ENCODE data around the gene RIT2.
"Not testable (repeated sequence)": the region's sequence is repeated elsewhere in the genome, so short reads cannot be mapped to it uniquely, and the experiment has no call there.

Gene RIT2

GRCh38 chr18:42758852-42759251 is 356.6 kb downstream of the RIT2 start:
- Histone ChIP-seq H3K27me3 (ENCODE audit: control insufficient read depth in 2 of 2, insufficient read depth in 2 of 2, low read length in 2 of 2) (no peaks in the 10 kb centered on the region), H3K9ac (ENCODE audit: low read depth in 1 of 2, low read length in 2 of 2) (no peak overlapping the region), H3K9me3 (ENCODE audit: control insufficient read depth in 2 of 2, low read length in 2 of 2) (no peaks in the 10 kb centered on the region), H3K4me3 (ENCODE audit: low read length in 2 of 2) (no peak overlapping the region), H3K27ac (ENCODE audit: low read depth in 2 of 2, low read length in 2 of 2) (no peak overlapping the region), H3K36me3 (ENCODE audit: control insufficient read depth in 2 of 2, insufficient read depth in 2 of 2, low read length in 2 of 2) (no peaks in the 10 kb centered on the region), H3K4me1 (ENCODE audit: control insufficient read depth in 2 of 2, insufficient read depth in 2 of 2, low read length in 2 of 2) (no peaks in the 10 kb centered on the region)

GRCh38 chr18:42756214-42756613 is 359.3 kb downstream of the RIT2 start:
- H3K9me3 ChIP-seq (ENCODE audit: control insufficient read depth in 2 of 2, low read length in 2 of 2): no peaks in the 10 kb centered on the region
- no peaks in the 10 kb centered on the region for H3K4me1 ChIP-seq (ENCODE audit: control insufficient read depth in 2 of 2, insufficient read depth in 2 of 2, low read length in 2 of 2)
- no peak overlapping the region for H3K9ac ChIP-seq (ENCODE audit: low read depth in 1 of 2, low read length in 2 of 2)
- H3K27me3 ChIP-seq (ENCODE audit: control insufficient read depth in 2 of 2, insufficient read depth in 2 of 2, low read length in 2 of 2): no peaks in the 10 kb centered on the region
- no peaks in the 10 kb centered on the region for H3K36me3 ChIP-seq (ENCODE audit: control insufficient read depth in 2 of 2, insufficient read depth in 2 of 2, low read length in 2 of 2)
- H3K4me3 ChIP-seq (ENCODE audit: low read length in 2 of 2): no peak overlapping the region
- H3K27ac ChIP-seq (ENCODE audit: low read depth in 2 of 2, low read length in 2 of 2): no peak overlapping the region

GRCh38 chr18:42752916-42753315 is 362.6 kb downstream of the RIT2 start:
- no peaks in the 10 kb centered on the region for H3K9me3 ChIP-seq (ENCODE audit: control insufficient read depth in 2 of 2, low read length in 2 of 2)
- no peaks in the 10 kb centered on the region for H3K36me3 ChIP-seq (ENCODE audit: control insufficient read depth in 2 of 2, insufficient read depth in 2 of 2, low read length in 2 of 2)
- no peak overlapping the region for H3K9ac ChIP-seq (ENCODE audit: low read depth in 1 of 2, low read length in 2 of 2)
- no peak overlapping the region for H3K4me3 ChIP-seq (ENCODE audit: low read length in 2 of 2)
- no peak overlapping the region for H3K27ac ChIP-seq (ENCODE audit: low read depth in 2 of 2, low read length in 2 of 2)
- H3K27me3 ChIP-seq (ENCODE audit: control insufficient read depth in 2 of 2, insufficient read depth in 2 of 2, low read length in 2 of 2): no peaks in the 10 kb centered on the region
- H3K4me1 ChIP-seq (ENCODE audit: control insufficient read depth in 2 of 2, insufficient read depth in 2 of 2, low read length in 2 of 2): no peaks in the 10 kb centered on the region

GRCh38 chr18:42746794-42747193 is 368.7 kb downstream of the RIT2 start:
- H3K27ac ChIP-seq (ENCODE audit: low read depth in 2 of 2, low read length in 2 of 2): no peak overlapping the region
- no peaks in the 10 kb centered on the region for H3K36me3 ChIP-seq (ENCODE audit: control insufficient read depth in 2 of 2, insufficient read depth in 2 of 2, low read length in 2 of 2)
- no peaks in the 10 kb centered on the region for H3K4me1 ChIP-seq (ENCODE audit: control insufficient read depth in 2 of 2, insufficient read depth in 2 of 2, low read length in 2 of 2)
- H3K9ac ChIP-seq (ENCODE audit: low read depth in 1 of 2, low read length in 2 of 2): no peak overlapping the region
- H3K27me3 ChIP-seq (ENCODE audit: control insufficient read depth in 2 of 2, insufficient read depth in 2 of 2, low read length in 2 of 2): no peaks in the 10 kb centered on the region
- H3K9me3 ChIP-seq (ENCODE audit: control insufficient read depth in 2 of 2, low read length in 2 of 2): no peaks in the 10 kb centered on the region
- H3K4me3 ChIP-seq (ENCODE audit: low read length in 2 of 2): no peak overlapping the region

GRCh38 chr18:42745931-42746330 is 369.6 kb downstream of the RIT2 start:
- no peaks in the 10 kb centered on the region for H3K4me1 ChIP-seq (ENCODE audit: control insufficient read depth in 2 of 2, insufficient read depth in 2 of 2, low read length in 2 of 2)
- H3K36me3 ChIP-seq (ENCODE audit: control insufficient read depth in 2 of 2, insufficient read depth in 2 of 2, low read length in 2 of 2): no peaks in the 10 kb centered on the region
- no peak overlapping the region for H3K9ac ChIP-seq (ENCODE audit: low read depth in 1 of 2, low read length in 2 of 2)
- H3K4me3 ChIP-seq (ENCODE audit: low read length in 2 of 2): no peak overlapping the region
- H3K9me3 ChIP-seq (ENCODE audit: control insufficient read depth in 2 of 2, low read length in 2 of 2): no peaks in the 10 kb centered on the region
- H3K27me3 ChIP-seq (ENCODE audit: control insufficient read depth in 2 of 2, insufficient read depth in 2 of 2, low read length in 2 of 2): no peaks in the 10 kb centered on the region
- no peak overlapping the region for H3K27ac ChIP-seq (ENCODE audit: low read depth in 2 of 2, low read length in 2 of 2)

GRCh38 chr18:42745171-42745570 is 370.3 kb downstream of the RIT2 start:
- H3K9me3 ChIP-seq (ENCODE audit: control insufficient read depth in 2 of 2, low read length in 2 of 2): no peaks in the 10 kb centered on the region
- H3K4me3 ChIP-seq (ENCODE audit: low read length in 2 of 2): no peak overlapping the region
- H3K27me3 ChIP-seq (ENCODE audit: control insufficient read depth in 2 of 2, insufficient read depth in 2 of 2, low read length in 2 of 2): no peaks in the 10 kb centered on the region
- H3K4me1 ChIP-seq (ENCODE audit: control insufficient read depth in 2 of 2, insufficient read depth in 2 of 2, low read length in 2 of 2): no peaks in the 10 kb centered on the region
- no peak overlapping the region for H3K27ac ChIP-seq (ENCODE audit: low read depth in 2 of 2, low read length in 2 of 2)
- H3K36me3 ChIP-seq (ENCODE audit: control insufficient read depth in 2 of 2, insufficient read depth in 2 of 2, low read length in 2 of 2): no peaks in the 10 kb centered on the region
- H3K9ac ChIP-seq (ENCODE audit: low read depth in 1 of 2, low read length in 2 of 2): no peak overlapping the region

- Histone ChIP-seq H3K27me3 (ENCODE audit: control insufficient read depth in 2 of 2, insufficient read depth in 2 of 2, low read length in 2 of 2) (no peaks in the 10 kb centered on the region), H3K36me3 (ENCODE audit: control insufficient read depth in 2 of 2, insufficient read depth in 2 of 2, low read length in 2 of 2) (no peaks in the 10 kb centered on the region), H3K9ac (ENCODE audit: low read depth in 1 of 2, low read length in 2 of 2) (no peak overlapping the region), H3K4me3 (ENCODE audit: low read length in 2 of 2) (no peak overlapping the region), H3K9me3 (ENCODE audit: control insufficient read depth in 2 of 2, low read length in 2 of 2) (no peaks in the 10 kb centered on the region), H3K27ac (ENCODE audit: low read depth in 2 of 2, low read length in 2 of 2) (no peak overlapping the region), H3K4me1 (ENCODE audit: control insufficient read depth in 2 of 2, insufficient read depth in 2 of 2, low read length in 2 of 2) (no peaks in the 10 kb centered on the region)
Measured at GRCh38 chr18:42743373-42744138, 371.9 kb downstream of the RIT2 start.

GRCh38 chr18:42742969-42743368 is 372.5 kb downstream of the RIT2 start:
- Histone ChIP-seq H3K27me3 (ENCODE audit: control insufficient read depth in 2 of 2, insufficient read depth in 2 of 2, low read length in 2 of 2) (no peaks in the 10 kb centered on the region), H3K27ac (ENCODE audit: low read depth in 2 of 2, low read length in 2 of 2) (no peak overlapping the region), H3K9me3 (ENCODE audit: control insufficient read depth in 2 of 2, low read length in 2 of 2) (no peaks in the 10 kb centered on the region), H3K4me1 (ENCODE audit: control insufficient read depth in 2 of 2, insufficient read depth in 2 of 2, low read length in 2 of 2) (no peaks in the 10 kb centered on the region), H3K36me3 (ENCODE audit: control insufficient read depth in 2 of 2, insufficient read depth in 2 of 2, low read length in 2 of 2) (no peaks in the 10 kb centered on the region), H3K4me3 (ENCODE audit: low read length in 2 of 2) (no peak overlapping the region), H3K9ac (ENCODE audit: low read depth in 1 of 2, low read length in 2 of 2) (no peak overlapping the region)

GRCh38 chr18:42742474-42742873 is 373.0 kb downstream of the RIT2 start:
- Histone ChIP-seq H3K36me3 (ENCODE audit: control insufficient read depth in 2 of 2, insufficient read depth in 2 of 2, low read length in 2 of 2) (no peaks in the 10 kb centered on the region), H3K4me3 (ENCODE audit: low read length in 2 of 2) (no peak overlapping the region), H3K4me1 (ENCODE audit: control insufficient read depth in 2 of 2, insufficient read depth in 2 of 2, low read length in 2 of 2) (no peaks in the 10 kb centered on the region), H3K27ac (ENCODE audit: low read depth in 2 of 2, low read length in 2 of 2) (no peak overlapping the region), H3K27me3 (ENCODE audit: control insufficient read depth in 2 of 2, insufficient read depth in 2 of 2, low read length in 2 of 2) (no peaks in the 10 kb centered on the region), H3K9ac (ENCODE audit: low read depth in 1 of 2, low read length in 2 of 2) (no peak overlapping the region), H3K9me3 (ENCODE audit: control insufficient read depth in 2 of 2, low read length in 2 of 2) (no peaks in the 10 kb centered on the region)

GRCh38 chr18:42741805-42742347 is 373.6 kb downstream of the RIT2 start:
- H3K9me3 ChIP-seq (ENCODE audit: control insufficient read depth in 2 of 2, low read length in 2 of 2); H3K4me1 ChIP-seq (ENCODE audit: control insufficient read depth in 2 of 2, insufficient read depth in 2 of 2, low read length in 2 of 2); H3K27me3 ChIP-seq (ENCODE audit: control insufficient read depth in 2 of 2, insufficient read depth in 2 of 2, low read length in 2 of 2); H3K4me3 ChIP-seq (ENCODE audit: low read length in 2 of 2); H3K36me3 ChIP-seq (ENCODE audit: control insufficient read depth in 2 of 2, insufficient read depth in 2 of 2, low read length in 2 of 2); H3K9ac ChIP-seq (ENCODE audit: low read depth in 1 of 2, low read length in 2 of 2); H3K27ac ChIP-seq (ENCODE audit: low read depth in 2 of 2, low read length in 2 of 2): not testable (repeated sequence)

Measured in mucosa of rectum (tissue), 2 donors.